HepG2 (cell line): ENCODE measurements around the gene TPGS1. TPM values are rescaled to one million over a fixed set of nuclear protein-coding genes. Genes with fewer than 3 reads are reported as not detected.

Experiments used
- CREB3 ChIP-seq: sonication (generic); formaldehyde crosslinking; IDR thresholded peaks from 2 replicates; pipeline ENCODE4 v1.5.0; 2020; ENCODE audit warnings: missing genetic modification reagents
- FOXP1 ChIP-seq, 2 experiments: fragments of 450-650 bp in 1 of 2; IDR thresholded peaks; 2 replicates each; pipeline ENCODE4 v1.6.1; 2017 to 2018; ENCODE audit warnings: antibody characterized with exemption in 1 of 2
- JUNB ChIP-seq: sonication (generic); formaldehyde crosslinking; IDR thresholded peaks from 2 replicates; pipeline ENCODE4 v1.8.0; 2022; ENCODE audit warnings: missing genetic modification reagents, mild to moderate bottlenecking, borderline replicate concordance
- LCORL ChIP-seq, 2 experiments: fragments of 450-650 bp in 1 of 2; sonication (generic) in 1 of 2; formaldehyde crosslinking in 1 of 2; IDR thresholded peaks; 2 replicates each; pipeline versions ENCODE4 v1.5.0 to v1.6.1; 2017 to 2020; ENCODE audit warnings: antibody characterized with exemption in 1 of 2, missing genetic modification reagents in 1 of 2
- NFIC ChIP-seq: IDR thresholded peaks from 2 replicates; pipeline ENCODE4 v1.6.1; 2012; ENCODE audit warnings: mild to moderate bottlenecking, low read length, inconsistent platforms
- SOX5 ChIP-seq: IDR thresholded peaks from 2 replicates; pipeline ENCODE4 v1.6.1; 2016; ENCODE audit warnings: borderline replicate concordance
- SRY ChIP-seq: sonication (generic); formaldehyde crosslinking; IDR thresholded peaks from 2 replicates; pipeline ENCODE4 v1.8.0; 2022; ENCODE audit warnings: mild to moderate bottlenecking, missing genetic modification reagents
- ZFX ChIP-seq: sonication (generic); formaldehyde crosslinking; IDR thresholded peaks from 2 replicates; pipeline ENCODE4 v1.4.0; 2020; ENCODE audit warnings: mild to moderate bottlenecking, low read depth, missing genetic modification reagents, moderate library complexity
- ZNF251 ChIP-seq: sonication (generic); formaldehyde crosslinking; IDR thresholded peaks from 2 replicates; pipeline ENCODE4 v1.9.0; 2021; ENCODE audit warnings: mild to moderate bottlenecking, missing genetic modification reagents
- ZNF337 ChIP-seq: sonication (generic); formaldehyde crosslinking; IDR thresholded peaks from 2 replicates; pipeline ENCODE4 v1.5.1; 2020; ENCODE audit warnings: missing genetic modification reagents, low read depth, mild to moderate bottlenecking, borderline replicate concordance
- ZNF550 ChIP-seq: sonication (generic); formaldehyde crosslinking; IDR thresholded peaks from 2 replicates; pipeline ENCODE4 v1.4.0; 2020; ENCODE audit warnings: mild to moderate bottlenecking, missing genetic modification reagents, borderline replicate concordance
- ZNF616 ChIP-seq: sonication (generic); formaldehyde crosslinking; IDR thresholded peaks from 2 replicates; pipeline ENCODE4 v1.5.0; 2020; ENCODE audit warnings: low read depth, mild to moderate bottlenecking, missing genetic modification reagents
- ZNF703 ChIP-seq: sonication (generic); formaldehyde crosslinking; IDR thresholded peaks from 2 replicates; pipeline ENCODE4 v1.5.1; 2020; ENCODE audit warnings: missing genetic modification reagents, mild to moderate bottlenecking, moderate library complexity, borderline replicate concordance
- ZNF704 ChIP-seq: sonication (generic); formaldehyde crosslinking; IDR thresholded peaks from 2 replicates; pipeline ENCODE4 v1.8.1; 2023; ENCODE audit warnings: mild to moderate bottlenecking, inconsistent platforms, moderate library complexity, missing genetic modification reagents, borderline replicate concordance
- ZNF782 ChIP-seq: sonication (generic); formaldehyde crosslinking; IDR thresholded peaks from 2 replicates; pipeline ENCODE4 v1.4.0; 2020; ENCODE audit warnings: missing genetic modification reagents, mild to moderate bottlenecking, borderline replicate concordance
- polyA plus RNA-seq, 8 experiments: library from polyadenylated mRNA; depleted of rRNA in 3 of 8; stranded (reverse) in 7 of 8; unstranded in 1 of 8; fragments of >200 nt; fragmentation: Illumina TruSeq in 4 of 8; extraction: Trizol in 4 of 8; gene quantifications; 2 replicates each; pipeline versions ENCODE4 v1.2.1 to v1.2.3, GENCODE V29; 2011 to 2016; ENCODE audit warnings: low read depth in 4 of 8, missing spikeins in 1 of 8, mixed read lengths in 1 of 8; ENCODE audit not compliant: insufficient read depth in 1 of 8
- total RNA-seq, 5 experiments: library from RNA; depleted of rRNA; stranded (reverse); fragments of >200 nt; fragmentation: Illumina TruSeq; extraction: Trizol; gene quantifications; 2 replicates each; pipeline ENCODE4 v1.2.3, GENCODE V29; 2016; ENCODE audit warnings: low read depth in 1 of 5
- TF ChIP-seq, protein P1 (sequence below): sonication (generic); formaldehyde crosslinking; IDR thresholded peaks from 2 replicates; pipeline ENCODE4 v1.4.0; 2020; ENCODE audit warnings: missing genetic modification reagents
- TF ChIP-seq, protein P2 (sequence below): sonication (generic); formaldehyde crosslinking; IDR thresholded peaks from 2 replicates; pipeline ENCODE4 v1.4.0; 2020; ENCODE audit warnings: missing genetic modification reagents, mild to moderate bottlenecking, borderline replicate concordance

Gene TPGS1
- total and polyA plus RNA-seq, 2 of the 13 experiments (the other 11 are each of a cell fraction or from before 2014, with no cell fraction given) = 1.1 to 6.2 TPM

DNA sequence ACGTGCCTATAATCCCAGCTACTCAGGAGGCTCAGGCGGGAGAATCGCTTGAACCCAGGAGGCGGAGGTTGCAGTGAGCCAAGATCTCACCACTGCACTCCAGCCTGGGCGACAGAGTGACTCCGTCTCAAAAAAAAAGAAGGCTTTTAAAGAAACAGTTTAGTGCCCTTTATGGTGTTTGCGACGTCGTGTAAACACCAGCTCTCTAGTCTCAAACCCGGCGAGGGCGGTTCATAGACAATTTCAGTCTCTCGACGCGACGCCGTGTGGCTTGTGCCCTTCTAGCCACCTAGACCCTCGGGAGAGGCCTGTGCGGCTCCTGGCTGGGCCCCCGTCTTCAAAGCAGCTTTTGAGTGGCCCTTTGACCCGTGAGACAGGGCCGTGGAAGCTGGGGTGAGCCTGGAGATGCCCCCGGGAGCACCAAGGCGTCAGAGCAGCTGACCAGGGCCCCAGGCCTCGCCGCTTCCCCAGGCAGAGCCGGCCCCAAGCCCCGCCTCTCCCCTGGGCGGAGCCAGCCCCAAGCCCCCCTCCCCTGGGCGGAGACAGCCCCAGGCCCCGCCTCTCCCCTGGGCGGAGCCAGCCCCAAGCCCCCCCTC is 16.1 kb upstream of the TPGS1 start (continued):
- TF ChIP-seq, protein P1, sequence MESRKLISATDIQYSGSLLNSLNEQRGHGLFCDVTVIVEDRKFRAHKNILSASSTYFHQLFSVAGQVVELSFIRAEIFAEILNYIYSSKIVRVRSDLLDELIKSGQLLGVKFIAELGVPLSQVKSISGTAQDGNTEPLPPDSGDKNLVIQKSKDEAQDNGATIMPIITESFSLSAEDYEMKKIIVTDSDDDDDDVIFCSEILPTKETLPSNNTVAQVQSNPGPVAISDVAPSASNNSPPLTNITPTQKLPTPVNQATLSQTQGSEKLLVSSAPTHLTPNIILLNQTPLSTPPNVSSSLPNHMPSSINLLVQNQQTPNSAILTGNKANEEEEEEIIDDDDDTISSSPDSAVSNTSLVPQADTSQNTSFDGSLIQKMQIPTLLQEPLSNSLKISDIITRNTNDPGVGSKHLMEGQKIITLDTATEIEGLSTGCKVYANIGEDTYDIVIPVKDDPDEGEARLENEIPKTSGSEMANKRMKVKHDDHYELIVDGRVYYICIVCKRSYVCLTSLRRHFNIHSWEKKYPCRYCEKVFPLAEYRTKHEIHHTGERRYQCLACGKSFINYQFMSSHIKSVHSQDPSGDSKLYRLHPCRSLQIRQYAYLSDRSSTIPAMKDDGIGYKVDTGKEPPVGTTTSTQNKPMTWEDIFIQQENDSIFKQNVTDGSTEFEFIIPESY = no peak
- TF ChIP-seq ZNF251 (CRISPR knock-in tag) = no peak
- TF ChIP-seq ZNF616 (CRISPR knock-in tag) = no peak
- TF ChIP-seq ZNF550 (CRISPR knock-in tag) = no peak
- no peak for TF ChIP-seq CREB3 (CRISPR knock-in tag)
- no peak for TF ChIP-seq SOX5 (CRISPR knock-in tag)
- peak; percentile 93 for TF ChIP-seq ZFX (CRISPR knock-in tag)
- TF ChIP-seq, protein P2, sequence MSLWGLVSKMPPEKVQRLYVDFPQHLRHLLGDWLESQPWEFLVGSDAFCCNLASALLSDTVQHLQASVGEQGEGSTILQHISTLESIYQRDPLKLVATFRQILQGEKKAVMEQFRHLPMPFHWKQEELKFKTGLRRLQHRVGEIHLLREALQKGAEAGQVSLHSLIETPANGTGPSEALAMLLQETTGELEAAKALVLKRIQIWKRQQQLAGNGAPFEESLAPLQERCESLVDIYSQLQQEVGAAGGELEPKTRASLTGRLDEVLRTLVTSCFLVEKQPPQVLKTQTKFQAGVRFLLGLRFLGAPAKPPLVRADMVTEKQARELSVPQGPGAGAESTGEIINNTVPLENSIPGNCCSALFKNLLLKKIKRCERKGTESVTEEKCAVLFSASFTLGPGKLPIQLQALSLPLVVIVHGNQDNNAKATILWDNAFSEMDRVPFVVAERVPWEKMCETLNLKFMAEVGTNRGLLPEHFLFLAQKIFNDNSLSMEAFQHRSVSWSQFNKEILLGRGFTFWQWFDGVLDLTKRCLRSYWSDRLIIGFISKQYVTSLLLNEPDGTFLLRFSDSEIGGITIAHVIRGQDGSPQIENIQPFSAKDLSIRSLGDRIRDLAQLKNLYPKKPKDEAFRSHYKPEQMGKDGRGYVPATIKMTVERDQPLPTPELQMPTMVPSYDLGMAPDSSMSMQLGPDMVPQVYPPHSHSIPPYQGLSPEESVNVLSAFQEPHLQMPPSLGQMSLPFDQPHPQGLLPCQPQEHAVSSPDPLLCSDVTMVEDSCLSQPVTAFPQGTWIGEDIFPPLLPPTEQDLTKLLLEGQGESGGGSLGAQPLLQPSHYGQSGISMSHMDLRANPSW (CRISPR knock-in tag) = no peak
- TF ChIP-seq SRY (CRISPR knock-in tag) = no peak
- no peak for TF ChIP-seq LCORL (IDR thresholded peaks at IDR 0.05)
- no peak for TF ChIP-seq LCORL (CRISPR knock-in tag; IDR thresholded peaks at IDR 0.05)
- no peak for TF ChIP-seq NFIC
- TF ChIP-seq ZNF782 = peak; percentile 52; the same call in 1 of the 2 replicates
- TF ChIP-seq JUNB (CRISPR knock-in tag) = no peak
- TF ChIP-seq ZNF703 (CRISPR knock-in tag) = no peak
- no peak for TF ChIP-seq ZNF337 (CRISPR knock-in tag)
- TF ChIP-seq ZNF704 = no peak; the same call in 1 of the 2 replicates
- no peak for TF ChIP-seq FOXP1 (IDR thresholded peaks at IDR 0.05)
- no peak for TF ChIP-seq FOXP1 (CRISPR knock-in tag; IDR thresholded peaks at IDR 0.05)
